ENCODE results near the gene SV2B.
"Not testable (repeated sequence)": the region's sequence is repeated elsewhere in the genome, so short reads cannot be mapped to it uniquely, and the experiment has no call there.

SV2B gene, protein sequence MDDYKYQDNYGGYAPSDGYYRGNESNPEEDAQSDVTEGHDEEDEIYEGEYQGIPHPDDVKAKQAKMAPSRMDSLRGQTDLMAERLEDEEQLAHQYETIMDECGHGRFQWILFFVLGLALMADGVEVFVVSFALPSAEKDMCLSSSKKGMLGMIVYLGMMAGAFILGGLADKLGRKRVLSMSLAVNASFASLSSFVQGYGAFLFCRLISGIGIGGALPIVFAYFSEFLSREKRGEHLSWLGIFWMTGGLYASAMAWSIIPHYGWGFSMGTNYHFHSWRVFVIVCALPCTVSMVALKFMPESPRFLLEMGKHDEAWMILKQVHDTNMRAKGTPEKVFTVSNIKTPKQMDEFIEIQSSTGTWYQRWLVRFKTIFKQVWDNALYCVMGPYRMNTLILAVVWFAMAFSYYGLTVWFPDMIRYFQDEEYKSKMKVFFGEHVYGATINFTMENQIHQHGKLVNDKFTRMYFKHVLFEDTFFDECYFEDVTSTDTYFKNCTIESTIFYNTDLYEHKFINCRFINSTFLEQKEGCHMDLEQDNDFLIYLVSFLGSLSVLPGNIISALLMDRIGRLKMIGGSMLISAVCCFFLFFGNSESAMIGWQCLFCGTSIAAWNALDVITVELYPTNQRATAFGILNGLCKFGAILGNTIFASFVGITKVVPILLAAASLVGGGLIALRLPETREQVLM

DNA sequence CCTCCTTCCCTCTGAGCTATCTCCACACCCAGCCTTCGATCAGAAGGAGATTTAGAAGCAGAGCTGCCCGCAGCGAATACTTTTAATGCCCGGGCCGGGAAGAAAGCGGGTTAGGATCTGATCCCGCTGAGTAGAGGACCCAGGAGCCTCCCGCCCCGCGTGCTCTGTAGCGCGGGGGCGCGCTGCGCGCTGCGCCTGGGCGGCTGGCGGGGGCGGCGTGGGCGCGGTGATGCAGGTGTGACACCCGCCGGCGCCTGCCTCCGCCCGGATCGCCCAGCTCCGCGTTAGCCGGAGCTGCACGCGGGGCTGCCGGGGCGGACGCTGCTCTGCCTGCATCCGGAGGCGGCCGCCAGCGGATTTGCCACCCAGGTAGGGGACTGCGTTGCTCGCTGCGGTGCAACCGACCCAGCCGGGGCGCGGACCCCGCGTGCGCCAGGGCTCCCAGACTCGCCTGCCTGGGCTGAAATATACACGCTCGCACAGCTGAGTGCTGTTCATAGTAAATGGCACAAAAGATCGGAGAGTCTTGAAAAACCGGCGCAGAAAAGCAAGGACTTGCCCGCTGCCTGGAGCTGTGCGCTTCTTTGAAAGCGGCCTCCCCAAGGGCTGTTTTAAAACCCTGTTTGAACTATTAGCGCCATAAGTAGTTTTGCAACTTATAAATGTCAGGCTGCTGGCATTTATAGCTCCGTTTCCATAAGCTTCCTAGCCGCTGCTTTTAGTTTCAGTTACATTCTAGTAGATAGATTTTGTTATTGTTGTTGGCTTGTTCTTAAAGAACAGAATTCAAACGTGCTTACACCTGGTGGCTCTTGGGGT lies at the start of gene SV2B:
SV2B (plus strand) TSS at position 263 of the 819 bp plus-strand sequence. CDS start 126,007 bp downstream, outside the sequence.
- no peak for DNase-seq

DNA sequence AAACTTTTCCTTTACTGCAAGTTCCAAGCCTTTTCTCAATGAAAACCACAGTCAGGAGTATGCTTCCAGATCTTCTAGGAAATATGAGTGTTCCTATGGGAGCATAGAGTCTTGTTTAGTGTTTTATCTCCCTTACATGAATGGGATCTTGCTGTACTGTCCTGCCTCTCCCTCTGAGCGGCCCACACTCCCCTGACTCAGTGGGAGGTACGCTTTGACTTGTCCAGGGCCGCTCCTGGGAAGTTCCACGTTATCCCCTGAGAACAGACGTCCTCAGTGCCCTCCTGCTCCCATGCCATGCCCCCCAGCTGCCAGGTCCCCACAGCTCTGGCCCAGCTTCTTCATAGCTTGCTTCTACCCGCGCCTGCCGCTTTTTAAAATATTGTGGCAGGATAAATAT lies 48.8 kb upstream of the SV2B start:
- DNase-seq, result no peak

DNA sequence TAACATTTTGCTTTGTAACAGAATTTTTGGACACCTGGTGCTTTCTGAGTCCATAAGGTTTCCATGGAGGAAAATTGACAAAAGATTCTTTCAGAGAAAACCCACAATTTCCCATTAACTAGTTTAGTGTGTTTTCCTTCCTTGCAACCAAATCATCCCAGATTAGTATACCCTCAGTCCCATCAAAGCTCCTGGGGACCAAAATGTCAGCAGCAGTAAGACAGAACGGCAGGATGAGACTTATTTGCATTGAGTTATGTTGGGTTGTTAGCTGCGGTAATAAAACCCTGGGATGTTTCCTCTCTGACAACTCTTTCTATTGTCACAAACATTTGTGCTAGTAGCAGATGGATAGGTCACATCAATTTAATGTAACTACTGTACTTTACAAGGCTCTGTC lies 45.2 kb upstream of the SV2B start:
- DNase-seq, result no peak

DNA sequence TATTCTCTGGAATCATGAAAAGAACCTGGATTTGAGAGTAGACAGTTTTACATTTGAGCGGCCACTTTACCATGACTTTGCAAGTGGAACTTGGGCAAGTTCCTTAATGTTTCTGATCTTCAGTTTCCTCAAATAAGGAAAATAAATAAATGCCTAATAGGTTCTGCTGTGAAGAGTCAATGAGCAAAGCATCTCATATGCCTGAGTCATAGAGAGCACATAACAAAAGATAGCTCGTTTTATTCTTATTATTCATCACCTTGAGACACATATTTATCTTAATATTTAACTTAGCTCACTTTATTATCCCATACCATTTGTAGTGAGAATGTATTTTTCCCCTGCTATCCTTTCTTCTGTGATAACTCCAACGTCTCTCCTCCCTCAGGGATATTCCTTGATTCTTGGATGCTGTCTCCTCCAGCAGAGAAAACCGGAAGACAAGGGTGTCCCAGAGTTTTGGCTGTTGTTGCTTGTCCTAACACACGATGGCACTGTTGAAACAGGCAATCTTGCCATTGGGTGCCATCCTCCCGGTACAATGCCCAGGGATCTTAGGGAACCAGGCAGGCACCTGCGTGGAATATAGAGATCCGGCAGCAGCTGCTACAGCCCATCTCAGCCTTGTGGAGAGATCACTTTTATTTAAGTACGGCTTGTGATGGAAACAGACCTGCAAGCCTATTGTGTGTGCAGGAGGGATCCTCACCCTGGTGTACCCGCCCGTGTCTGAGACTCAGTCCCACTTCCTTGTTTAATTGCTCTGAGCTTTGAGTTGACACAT lies 44.3 kb upstream of the SV2B start:
- peak; percentile 73 for DNase-seq

DNA sequence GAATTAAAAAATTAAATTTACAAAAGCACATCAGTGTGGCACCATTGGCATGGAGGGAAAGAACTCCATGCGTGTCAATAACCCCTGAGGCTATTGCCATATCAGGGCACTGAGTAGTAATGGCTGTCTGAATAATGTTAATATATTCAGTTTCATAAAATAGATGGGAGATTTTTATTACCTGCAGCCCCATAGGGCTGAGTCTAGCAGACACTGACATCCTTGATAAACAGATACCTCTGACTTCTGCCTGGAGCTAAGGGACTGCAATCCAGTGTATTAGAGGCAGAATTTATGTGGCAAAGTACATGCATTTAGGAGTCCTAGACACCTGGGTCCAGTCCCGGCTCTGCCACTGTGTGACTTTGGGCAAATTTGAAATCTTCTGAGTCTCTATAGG lies 38.8 kb upstream of the SV2B start:
- DNase-seq, result no peak

DNA sequence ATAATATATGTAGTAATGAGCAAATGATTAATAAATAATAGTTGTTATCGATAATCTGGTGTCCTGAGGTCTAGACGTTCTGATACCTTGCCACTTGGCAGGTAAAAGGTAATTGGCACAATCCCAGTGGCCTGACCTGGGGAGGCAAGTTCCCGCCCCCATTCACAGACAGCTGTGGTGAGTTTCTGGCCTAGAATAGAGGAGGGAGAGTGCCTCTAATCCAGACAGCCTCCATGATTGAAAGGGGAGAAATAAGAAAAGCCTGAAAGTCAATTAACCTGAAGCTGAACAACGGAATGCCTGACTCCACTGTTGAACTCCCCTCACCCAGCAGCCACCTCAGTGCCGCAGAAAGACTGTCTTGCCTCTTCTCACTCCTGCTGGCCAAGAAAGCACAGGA lies 38.1 kb upstream of the SV2B start:
- no peak for DNase-seq

DNA sequence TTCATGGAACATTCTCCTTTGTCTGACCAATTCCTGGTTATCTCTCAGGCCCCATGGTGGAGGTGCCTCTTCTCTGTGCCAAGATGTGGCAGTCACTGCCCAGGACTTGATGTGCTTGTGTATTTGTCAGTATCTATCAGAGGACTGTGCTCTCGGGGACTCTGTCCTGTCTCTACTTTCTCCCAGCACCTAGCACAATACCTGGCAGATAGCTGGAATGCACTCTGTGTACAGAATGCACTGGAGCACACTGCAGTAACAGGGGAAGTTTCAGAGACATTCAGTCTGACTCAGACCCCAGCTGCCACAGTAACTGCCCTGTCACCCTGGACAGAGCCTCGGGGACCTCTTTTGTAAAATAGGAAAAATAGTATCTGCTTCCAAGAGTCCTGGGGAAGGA lies 34.6 kb upstream of the SV2B start:
- DNase-seq, result no peak

DNA sequence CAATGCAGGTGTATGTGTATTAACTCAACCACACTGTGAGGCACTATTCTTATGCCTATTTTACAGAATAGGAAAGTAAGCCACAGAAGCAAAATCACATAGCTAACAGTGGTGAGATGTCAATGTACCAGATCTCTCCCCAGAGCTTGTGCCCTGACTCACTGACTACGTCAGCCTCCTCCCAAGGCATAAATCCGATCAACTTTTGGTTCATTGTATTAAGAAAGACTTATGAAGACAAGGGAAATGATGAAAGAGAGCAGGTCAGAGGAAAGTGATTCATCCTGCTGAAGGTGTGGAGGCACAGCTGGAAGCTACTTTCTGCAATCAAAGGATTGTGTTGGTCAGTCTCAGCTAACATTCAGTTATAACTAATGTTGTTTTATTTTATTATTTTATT lies 33.0 kb upstream of the SV2B start:
- DNase-seq, result no peak

DNA sequence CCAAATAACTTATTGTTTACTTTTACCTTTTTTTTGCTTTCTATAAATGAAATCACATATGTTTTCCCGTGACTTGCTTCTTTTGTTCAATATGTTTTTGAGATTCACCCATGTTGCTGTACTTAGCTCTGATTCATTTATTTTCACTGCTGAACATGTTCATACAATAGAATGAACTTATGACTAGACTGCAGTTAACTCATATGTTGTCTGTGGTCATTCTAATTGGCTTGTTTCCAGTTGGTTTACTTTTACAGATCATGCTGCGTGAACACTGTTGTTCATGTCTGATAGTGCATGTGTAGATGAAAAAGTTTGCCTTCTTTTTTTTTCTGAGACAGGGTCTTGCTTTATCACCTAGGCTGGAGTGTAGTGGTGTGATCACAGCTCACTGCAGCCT lies 31.6 kb upstream of the SV2B start:
- no peak for DNase-seq

DNA sequence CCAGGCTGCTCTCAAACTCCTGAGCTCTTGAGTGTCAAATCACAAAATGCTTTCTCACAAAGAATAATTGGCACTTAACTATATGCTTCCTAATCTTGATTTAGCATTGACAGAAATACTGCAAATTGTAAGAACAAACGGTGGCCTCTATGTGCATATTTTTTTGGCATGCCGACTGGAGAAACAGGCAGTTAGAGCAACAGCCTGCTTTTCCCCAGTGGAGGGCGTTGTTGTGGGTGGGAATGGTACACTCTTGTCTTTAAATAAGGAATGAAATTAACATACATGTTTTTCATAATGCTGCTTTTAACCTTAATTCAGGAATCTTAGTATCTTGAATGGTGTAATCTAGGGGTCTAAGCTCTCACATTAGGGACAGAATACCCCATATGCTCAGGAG lies 31.1 kb upstream of the SV2B start:
- no peak for DNase-seq

DNA sequence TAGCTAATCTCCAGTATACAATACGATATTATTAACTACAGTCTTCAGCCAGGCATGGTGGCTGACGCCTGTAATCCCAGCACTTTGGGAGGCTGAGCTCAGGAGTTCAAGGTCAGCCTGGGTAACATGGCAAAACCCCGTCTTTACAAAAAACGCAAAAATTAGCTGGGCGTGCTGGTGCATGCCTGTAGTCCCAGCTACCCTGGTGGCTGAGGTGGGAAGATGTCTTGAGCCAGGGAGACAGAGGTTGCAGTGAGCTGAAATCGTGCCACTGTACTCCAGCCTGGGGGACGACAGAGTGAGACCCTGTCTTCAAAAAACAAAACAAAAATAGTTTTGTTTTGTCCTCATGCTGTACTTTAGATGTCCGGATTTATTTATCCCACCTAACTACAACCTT lies 29.2 kb upstream of the SV2B start:
- DNase-seq, result no peak

DNA sequence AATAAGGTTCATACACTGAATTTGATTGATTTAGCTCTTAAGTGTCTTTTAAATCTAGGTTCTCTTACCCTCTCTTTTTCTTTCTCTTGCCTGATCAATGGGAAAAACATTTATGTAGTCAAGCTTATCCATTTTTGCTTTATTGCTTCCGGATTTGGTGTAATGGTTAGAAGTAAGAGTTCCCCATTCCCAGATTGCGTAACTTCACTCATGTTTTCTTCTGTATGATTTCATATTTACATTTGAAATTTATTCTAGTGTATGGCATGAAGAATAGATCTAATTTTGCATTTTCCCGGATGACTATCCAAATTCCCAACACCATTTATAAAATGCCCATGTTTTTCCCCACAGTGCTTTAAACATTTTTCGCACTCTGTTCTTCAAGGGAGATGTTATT lies 27.9 kb upstream of the SV2B start:
- no peak for DNase-seq

DNA sequence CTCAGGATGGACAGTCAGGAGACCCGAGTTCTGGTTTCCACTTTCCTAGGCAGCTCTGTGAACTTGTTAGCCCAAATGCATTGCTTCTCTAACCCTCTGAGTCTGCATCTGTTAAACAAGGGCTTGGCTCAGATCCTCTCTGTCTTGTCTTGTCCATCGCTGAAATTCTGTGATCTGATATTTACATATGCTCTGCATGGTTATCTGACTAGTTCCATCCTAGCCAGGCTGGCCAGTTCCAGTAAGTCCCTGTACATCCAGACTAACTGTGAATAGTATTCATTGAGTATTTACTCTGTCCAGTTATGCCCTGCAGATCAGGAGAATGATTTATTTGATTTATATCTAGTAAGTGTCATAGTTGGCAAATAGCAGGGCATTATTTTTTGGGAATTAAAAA lies 27.0 kb upstream of the SV2B start:
- no peak for DNase-seq

DNA sequence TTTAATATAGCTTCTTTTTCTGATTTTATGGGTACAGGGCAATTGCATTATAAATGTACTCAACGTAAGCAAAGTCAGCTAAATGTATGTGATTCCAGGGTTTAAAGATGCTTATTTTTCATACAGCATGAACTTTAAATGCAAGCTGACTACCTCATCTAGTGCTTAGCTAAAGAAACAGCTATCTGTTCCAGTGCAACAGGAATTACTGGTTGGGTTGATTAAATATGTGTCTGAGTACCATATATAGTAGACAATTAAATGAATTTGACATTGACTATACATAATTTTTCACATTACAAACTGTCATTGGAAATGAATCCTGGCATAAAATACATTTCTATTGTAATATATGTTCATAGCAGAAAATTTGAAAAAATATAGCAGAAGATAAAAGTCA lies 26.3 kb upstream of the SV2B start:
- DNase-seq, result no peak

DNA sequence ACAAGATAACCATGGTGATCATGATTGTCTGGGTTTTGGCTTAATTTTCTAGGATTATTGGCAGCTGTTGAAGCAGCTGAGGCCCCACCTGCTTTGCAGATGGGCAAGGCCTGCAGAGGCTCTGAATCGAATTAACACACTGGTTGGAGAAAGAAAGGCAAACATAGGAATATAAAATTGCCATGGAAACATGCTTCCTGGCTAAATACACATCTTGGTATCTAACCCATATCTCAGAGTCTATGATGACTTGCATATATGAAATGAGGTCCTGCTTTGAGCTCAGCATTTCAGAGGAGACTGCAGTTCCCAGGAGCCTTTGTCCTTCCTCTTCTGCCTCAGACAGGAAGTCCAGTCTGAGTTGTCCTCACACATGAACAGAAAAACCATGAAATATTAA lies 24.3 kb upstream of the SV2B start:
- no peak for DNase-seq

DNA sequence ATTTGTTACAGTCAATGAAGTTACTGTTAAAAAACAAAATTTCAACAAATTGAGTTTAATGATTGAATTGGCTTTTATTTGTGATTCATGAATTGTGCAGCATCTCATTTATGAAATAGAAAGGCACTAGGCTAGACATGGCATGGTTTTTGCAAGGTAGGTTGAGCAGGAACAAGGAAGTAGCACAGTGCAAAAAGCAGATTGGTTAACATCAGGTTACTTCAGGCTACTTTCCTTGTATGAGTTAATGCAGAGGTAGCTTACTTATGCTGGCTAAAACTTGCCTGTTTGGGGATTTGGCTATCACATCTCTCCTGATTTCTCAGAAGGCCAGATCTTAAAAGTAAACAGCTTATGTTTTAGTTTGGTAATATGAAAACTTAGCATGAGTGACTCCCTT lies 23.0 kb upstream of the SV2B start:
- DNase-seq, result no peak

DNA sequence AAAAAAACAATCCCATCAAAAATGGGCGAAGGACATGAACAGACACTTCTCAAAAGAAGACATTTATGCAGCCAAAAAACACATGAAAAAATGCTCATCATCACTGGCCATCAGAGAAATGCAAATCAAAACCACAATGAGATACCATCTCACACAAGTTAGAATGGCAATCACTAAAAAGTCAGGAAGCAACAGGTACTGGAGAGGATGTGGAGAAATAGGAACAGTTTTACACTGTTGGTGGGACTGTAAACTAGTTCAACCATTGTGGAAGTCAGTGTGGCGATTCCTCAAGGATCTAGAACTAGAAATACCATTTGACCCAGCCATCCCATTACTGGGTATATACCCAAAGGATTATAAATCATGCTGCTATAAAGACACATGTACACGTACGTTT lies 6.2 kb upstream of the SV2B start:
- not testable (repeated sequence) for DNase-seq

DNA sequence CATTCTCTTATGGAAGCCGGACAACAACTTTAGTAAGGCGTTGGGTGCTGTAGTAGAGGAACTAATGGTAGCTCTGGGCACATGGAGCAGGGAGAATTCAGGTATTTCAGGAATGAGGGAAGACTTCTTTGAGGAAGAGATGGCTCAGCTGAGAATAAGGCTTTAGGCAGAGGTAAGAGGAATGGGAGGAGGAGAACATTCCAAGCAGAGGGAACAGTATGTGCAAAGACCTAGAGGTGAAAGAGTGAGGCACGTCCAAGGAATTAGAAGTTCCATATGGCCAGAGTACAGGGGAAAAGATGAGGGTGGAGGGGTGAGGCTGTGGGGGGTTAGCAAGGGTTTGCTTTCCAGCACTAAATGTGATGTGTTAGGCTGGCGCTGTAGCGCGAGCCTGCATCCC lies 1.6 kb upstream of the SV2B start:
- no peak for DNase-seq

DNA sequence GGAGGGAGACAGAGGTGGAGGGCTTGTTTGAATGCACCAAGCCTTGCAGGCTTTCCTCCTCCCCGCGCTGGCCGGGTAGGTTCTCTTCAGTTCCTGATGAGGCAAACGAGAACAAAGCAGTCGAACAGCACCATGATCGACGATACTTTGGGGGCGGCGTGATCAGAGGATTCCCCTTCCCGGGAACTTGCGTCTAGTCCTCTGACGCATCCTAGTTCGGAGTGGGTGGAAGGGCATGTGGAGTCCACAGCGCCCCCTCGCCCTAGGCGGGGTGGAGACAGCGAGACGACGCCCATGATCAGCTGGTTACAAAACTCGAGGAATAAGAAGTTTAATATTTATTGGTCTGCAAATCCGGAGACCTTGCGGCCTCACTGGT lies 452 bp upstream of the SV2B start:
- peak; percentile 12 for DNase-seq

DNA sequence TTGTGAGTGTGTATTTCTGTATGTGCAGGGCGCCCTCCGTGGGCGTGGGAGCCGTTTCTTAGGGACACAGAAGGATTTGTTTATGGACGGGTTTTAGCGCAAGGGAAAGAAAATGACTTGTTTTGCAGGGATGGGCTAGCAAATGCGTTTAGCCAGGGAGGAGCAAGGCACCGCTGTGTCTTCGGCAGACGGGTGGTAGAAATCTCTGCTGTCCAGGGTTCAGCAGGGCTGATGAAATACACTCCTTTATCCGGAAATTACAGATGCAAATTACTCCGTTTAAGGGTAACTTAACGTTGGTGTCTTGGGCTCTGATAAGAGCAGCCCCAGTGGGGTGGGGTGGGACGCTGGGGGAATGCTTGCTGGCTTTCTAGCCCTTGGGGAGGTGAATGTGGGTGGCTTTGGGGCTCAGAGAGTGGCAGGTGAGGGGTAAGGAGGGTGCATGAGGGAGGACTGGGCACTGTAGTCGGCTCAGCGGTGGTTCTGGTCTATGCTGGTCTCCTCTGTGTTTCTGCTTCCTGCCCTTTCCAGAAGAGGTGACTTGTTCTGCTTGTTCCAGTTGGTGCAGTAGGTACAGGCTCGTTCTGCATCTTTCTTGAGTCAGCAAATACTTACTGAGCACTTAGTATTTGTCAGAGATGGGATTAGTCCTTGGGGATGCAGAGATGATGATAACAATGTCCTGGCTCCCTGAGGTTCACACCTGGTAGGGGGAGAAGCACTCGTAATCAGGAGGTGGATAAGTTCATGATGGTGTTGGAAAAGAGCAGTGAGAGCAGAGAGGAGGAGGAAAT lies 954 bp downstream of the SV2B start:
- DNase-seq, result no peak

DNA sequence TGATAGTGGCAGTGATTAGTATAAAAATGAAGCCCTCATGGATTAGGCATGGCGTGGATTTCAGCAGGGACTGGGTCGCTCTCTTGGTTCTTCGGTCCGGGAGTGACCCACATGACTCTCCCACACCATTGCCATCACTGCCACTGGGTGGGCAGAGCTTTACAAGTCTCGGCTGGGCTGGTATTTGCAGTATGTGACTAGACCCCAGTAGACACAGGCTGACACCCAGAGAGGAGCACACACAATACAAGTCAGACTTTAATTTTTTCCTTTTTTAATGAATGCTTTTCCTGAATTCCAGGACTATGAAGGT lies 1.5 kb downstream of the SV2B start:
- no peak for DNase-seq

DNA sequence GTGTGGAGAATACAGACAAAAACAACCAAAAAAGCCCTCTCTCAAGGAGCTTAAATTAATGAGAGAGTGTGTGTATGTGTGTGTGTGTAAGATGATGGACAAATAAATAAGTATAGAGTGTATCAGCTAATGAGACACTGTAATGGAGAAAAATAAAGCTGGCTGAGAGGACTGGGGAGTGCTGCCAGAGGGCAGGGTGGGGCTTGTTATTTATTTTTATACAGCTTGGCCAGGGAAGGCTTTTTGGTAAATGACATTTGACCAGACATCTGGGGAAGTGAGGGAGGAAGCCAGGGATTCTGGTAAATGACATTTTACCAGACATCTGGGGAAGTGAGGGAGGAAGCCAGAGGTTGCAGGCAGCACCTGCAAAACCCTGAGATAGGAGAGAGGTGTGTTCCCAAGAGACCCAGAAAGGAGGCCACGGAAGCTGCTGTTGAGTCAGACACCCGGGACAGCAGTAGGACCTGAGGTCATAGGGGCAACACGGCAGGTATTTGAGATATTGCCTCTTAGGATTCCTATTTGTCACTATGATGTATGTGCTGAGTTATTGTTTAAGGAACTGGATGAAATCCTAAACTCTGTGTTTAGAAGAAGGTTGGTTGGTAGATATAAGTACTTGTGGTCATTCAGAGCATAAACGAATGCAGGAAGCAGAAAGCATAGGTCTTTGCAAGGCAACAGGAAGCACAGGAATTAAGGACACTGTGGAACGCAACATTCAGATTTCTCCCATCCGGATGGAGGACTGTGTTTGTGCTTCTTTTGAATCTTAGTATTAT lies 2.7 kb downstream of the SV2B start:
- DNase-seq, result no peak

Measured in hematopoietic multipotent progenitor cell treated with erythropoietin and hydrocortisone succinate and interleukin-3 and kit ligand, for 8 days (in vitro differentiated cells).